8988T (cell line): ENCODE measurements around the gene GGTA1.
A peak's percentile ranks its signal among the peaks of the same experiment; 100 is the strongest.
"Not testable (repeated sequence)": the region's sequence is repeated elsewhere in the genome, so short reads cannot be mapped to it uniquely, and the experiment has no call there.

Source experiments
- DNase-seq: peaks from one replicate; pipeline ENCODE4 v3.0.0; 2011

The GGTA1 gene

DNA sequence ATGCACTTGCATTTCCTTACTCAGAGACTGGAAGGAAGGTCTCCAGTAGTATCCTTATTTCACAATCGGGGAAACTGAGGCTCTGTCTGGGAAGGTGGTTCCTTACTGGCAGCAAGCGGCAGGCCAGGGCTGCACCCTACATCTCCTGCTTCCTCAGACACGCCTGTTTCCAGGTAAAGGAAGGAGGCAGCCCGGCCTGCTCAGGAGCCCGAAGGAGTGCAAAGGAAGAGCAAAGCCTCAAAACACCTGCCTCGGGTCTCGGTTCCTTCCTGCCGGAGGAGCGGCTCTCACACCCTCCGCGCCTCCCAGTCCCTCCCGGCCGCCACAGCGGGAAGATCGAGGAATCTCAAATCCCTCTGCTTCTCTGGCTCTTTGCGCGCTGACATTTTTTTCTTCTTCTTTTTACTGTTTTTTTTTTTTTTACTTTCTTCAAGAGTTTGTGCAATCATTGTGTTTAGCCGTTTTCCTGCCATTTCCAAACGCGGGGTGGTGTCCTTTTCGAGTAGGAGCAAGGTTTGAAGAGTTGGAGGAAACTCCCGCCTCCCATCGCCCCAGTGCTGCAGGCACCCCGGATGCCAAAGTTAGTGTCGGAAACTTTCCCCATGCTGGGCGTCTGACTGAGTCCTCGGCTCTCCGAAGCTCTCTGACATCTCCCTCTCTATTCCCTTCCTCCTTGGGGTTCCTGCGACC, 1.0 kb downstream of the GGTA1 start:
- DNase-seq: peak; percentile 55

GRCh38 chr9:121498150-121498486, 1.5 kb downstream of the GGTA1 start:
- peak; percentile 86 for DNase-seq

DNA sequence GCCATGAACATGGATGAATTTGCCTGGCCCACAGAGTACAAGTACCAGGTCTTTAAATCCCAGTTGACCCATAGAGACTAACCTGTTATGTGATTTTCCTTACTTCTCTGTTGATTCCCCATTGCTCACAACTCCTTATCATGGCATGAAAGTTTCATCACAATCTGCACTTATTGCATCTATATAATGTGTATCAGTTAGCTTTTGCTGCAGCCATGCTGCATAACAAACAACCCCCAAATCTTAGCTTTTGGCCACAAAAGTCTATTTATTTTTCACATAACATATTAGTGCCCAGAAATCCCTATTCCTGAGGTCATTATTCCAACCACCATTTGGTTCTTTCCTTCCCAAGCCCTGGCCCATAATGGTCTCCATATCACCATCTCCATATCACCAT, 3.7 kb downstream of the GGTA1 start:
- no peak for DNase-seq

- no peak for DNase-seq
Observed at GRCh38 chr9:121494192-121494591, 5.5 kb downstream of the GGTA1 start.

DNA sequence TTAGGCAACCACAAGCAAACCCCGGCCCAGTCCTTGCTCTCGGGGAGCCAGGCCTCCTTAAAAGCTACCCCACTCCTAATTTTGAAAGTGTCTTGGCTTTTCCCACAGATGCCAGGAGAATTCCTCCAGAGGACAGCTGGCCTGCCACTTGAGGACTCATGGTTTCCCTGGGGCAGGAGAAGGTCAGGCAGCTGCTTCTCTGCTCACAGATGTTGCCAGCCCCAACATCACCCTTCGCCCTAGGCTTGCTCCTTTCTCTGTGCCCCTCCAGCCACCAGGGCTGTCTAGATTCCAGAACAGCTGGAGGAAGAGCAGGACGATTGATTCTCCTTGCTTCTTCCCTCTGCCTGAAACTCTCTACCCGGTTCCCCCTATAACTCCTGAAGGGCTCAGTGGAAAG, 8.5 kb downstream of the GGTA1 start:
- DNase-seq: no peak

- DNase-seq: no peak
Observed at GRCh38 chr9:121489344-121489743, 10.3 kb downstream of the GGTA1 start.

DNA sequence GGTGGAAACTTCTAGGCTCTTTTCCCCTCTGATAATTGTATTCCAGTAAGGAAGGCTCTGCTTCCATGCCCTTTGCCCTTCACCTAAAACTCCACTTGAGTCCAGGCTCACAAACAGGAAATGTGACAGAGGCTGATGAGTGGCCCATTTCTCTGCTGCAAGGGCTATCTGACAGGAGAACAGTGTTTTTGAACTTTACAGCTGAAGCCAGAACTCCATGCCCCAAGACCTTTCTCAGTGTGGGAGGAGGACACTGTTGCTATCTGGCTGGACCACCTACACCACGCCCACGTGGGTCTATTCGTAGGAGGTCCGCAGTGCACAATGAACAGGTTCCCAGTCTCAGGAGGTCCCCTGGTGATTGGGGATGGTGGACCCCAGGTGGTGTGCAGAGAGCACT, 13.6 kb downstream of the GGTA1 start:
- no peak for DNase-seq

- DNase-seq: no peak
Observed at GRCh38 chr9:121485623-121486022, 14.0 kb downstream of the GGTA1 start.

DNA sequence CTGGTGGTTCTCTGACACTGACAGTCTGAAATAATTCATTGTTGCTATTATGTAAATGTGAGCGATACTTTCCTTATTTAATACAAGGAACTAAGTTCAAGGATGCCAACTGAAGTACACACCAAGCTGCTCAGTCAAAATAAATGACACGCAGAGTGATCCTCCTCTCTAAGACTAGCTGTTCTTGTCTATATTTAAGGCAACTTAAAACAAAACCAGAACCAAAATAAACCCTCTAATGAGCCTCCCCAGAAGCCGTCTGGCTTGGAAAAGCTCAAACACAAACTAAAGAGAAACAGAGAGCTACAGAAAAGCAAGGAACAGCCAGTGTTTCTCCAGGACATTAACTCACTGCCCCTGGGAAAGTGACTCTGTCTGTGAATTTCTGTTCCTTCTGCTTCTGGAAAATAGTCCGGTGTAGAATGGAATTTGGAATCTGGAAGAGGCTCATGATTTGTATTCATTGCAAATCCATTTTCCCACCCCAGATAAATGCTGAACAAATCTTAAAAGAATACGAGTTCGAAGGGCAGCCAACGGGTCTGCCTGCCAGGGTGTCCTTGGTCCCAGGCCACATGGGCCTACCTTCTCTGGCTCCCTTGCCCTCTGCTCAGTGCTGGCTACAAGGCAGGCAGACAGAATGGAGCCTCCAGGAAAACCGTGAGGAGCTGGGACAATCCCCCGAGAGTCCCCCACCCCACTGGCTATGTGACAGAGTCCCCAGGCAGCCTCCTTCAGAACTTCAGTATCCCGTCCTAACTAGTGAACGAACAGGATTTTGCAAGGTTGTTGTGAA, 14.8 kb downstream of the GGTA1 start:
- DNase-seq: no peak

GRCh38 chr9:121483473-121484031, 16.1 kb downstream of the GGTA1 start:
- DNase-seq: no peak

- DNase-seq: no peak
Observed at GRCh38 chr9:121483049-121483448, 16.6 kb downstream of the GGTA1 start.

GRCh38 chr9:121478816-121479676, 20.6 kb downstream of the GGTA1 start:
- no peak for DNase-seq

DNA sequence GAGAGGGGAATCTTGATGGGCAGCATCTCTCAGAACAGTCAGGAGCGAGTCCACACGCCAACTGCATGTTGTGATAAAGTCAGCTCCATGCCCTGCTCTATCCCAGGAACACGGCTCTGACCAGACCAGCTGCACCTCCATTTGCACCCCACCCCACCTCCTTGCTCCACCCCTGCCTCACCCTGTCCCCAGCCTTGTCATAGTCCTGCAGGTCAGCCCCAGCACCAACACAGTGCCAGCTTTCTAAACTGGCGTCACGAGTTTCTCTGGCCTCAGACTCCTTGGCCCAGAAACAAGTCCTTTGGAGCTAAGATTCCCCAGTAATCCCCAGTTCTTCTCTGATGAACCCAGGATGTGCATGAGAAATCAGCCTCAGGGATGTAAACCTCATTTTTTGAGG, 23.5 kb downstream of the GGTA1 start:
- DNase-seq: no peak

DNA sequence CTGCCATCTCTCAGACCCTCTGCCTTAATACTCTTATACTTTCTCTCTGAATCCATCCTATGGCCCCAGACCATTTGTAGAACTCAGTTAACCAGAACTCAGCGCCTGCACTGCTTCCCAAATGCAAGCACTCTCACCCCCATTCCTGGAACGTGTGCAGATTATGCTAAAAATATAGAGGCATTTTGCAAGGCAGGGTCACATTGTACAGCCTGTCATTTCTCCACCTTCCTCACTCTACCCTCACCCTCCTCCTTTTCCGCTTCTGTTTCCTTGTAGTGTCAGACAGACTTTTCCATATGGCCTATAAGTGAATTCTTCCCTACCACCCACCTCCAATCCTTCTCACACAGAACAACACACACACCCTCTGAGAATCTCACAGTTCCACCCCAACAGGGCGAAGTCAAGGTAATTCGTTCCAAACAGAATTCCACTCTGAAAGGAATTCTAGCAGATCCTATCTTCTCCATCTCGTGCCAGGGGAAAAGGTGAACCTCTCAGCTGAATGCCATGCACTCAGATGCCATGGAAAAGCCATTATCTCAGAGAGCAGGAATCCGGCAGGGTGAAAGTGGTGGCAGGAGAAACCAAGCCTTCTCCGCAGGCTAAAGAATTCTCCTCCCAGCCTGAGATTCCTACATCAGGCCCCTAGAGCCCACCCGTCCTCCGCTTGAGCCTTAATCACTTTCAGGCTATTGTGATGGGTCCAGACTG, 25.3 kb downstream of the GGTA1 start:
- DNase-seq: no peak

DNA sequence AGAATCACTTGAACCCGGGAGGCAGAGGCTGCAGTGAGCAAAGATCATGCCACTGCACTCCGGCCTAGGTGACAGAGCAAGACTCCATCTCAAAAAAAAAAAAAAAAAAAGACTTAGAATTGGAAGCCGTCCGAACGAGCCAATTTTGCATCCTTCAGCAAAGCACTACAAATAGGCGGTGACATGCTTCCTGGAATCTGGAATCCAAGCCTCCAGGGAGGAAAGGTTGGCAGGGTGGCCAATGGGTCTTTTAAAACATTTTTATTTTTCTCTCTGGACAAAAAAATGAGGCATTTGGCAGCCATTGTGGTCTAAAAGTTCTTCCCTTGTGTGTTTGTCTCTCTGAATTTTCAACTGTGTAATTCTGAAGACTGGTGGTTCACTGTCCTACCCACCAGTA, 26.4 kb downstream of the GGTA1 start:
- DNase-seq: no peak

DNA sequence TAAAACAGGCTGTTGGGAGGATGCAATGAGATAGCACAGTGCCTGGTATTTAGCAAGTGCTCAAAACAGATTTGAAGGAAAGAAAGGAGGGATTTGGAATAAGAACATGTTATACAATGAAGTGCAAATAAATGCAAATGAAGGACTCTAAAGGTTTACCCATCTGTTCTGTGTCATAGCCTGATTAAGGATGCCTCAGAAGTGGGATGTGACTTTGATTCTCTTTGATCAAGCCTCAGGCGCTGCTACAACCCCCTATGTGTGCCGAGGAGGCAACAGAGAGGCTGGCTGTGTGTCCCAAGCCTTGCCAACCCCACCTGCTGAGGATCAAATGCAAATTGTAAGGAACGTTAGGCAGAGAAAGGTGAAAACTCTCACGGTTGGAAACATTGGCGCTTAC, 27.2 kb downstream of the GGTA1 start:
- DNase-seq: no peak

DNA sequence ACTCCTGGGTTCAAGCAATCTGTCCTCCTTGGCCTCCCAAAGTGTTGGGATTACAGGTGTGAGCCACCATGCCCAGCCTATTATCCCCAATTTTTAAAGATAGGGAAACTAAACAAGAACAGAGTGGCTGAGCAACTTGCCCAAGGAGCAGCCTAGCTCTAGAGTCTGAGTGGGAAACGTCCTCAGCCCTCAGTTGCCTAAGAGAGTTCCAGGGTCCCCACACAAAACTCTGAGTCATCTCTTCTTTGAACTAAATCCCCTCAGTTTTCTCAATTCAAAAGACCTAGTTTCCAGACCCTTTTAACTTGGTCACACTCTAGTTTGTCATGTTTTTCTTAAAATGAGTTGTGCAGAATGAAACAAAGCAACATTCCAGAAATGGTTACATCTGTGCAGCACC, 33.5 kb downstream of the GGTA1 start:
- no peak for DNase-seq

- DNase-seq: no peak
Observed at GRCh38 chr9:121464968-121465367, 34.7 kb downstream of the GGTA1 start.

GRCh38 chr9:121463026-121463807, 36.4 kb downstream of the GGTA1 start:
- DNase-seq: peak; percentile 22

- no peak for DNase-seq
Observed at GRCh38 chr9:121459513-121459912, 40.1 kb downstream of the GGTA1 start.

GRCh38 chr9:121458449-121458848, 41.2 kb downstream of the GGTA1 start:
- DNase-seq: not testable (repeated sequence)
